GM12865 (cell line): ENCODE data around the gene C1orf159.
"Not testable (repeated sequence)": the region's sequence is repeated elsewhere in the genome, so short reads cannot be mapped to it uniquely, and the experiment has no call there.

Experiments used
- DNase-seq: peaks from one replicate; pipeline ENCODE4 v3.0.0; 2010; ENCODE audit warnings: low read depth
- H3K4me3 ChIP-seq: 2 replicates; pipeline ENCODE4 v1.5.1; 2011; ENCODE audit warnings: mild to moderate bottlenecking, low read depth, low read length, control low read depth
- CTCF ChIP-seq: IDR thresholded peaks from 2 replicates; pipeline ENCODE4 v1.5.1; 2011; ENCODE audit warnings: low read length, control low read depth, low read depth, inconsistent platforms; ENCODE audit not compliant: insufficient read depth; ENCODE audit errors: missing control alignments

The C1orf159 gene

GRCh38 chr1:1144122-1144842 lies 28.4 kb upstream of the C1orf159 start:
- DNase-seq: peak; percentile 65
- TF ChIP-seq CTCF: no peak
- H3K4me3 ChIP-seq: no peak overlapping the region

- TF ChIP-seq CTCF: no peak
- no peak overlapping the region for H3K4me3 ChIP-seq
- DNase-seq: no peak
Observed at GRCh38 chr1:1143636-1144035, 27.7 kb upstream of the C1orf159 start.

GRCh38 chr1:1142844-1143243 lies 27.0 kb upstream of the C1orf159 start:
- H3K4me3 ChIP-seq: no peak overlapping the region
- no peak for TF ChIP-seq CTCF
- DNase-seq: no peak

- not testable (repeated sequence) for H3K4me3 ChIP-seq, DNase-seq
Observed at GRCh38 chr1:1142352-1142751, 26.5 kb upstream of the C1orf159 start.

GRCh38 chr1:1141911-1142250 lies 26.0 kb upstream of the C1orf159 start:
- DNase-seq: no peak
- no peak for TF ChIP-seq CTCF
- H3K4me3 ChIP-seq: no peak overlapping the region

- no peak for TF ChIP-seq CTCF
- DNase-seq: no peak
- H3K4me3 ChIP-seq: no peak overlapping the region
Observed at GRCh38 chr1:1141244-1141910, 25.5 kb upstream of the C1orf159 start.

GRCh38 chr1:1140673-1141072 lies 24.8 kb upstream of the C1orf159 start:
- H3K4me3 ChIP-seq: no peak overlapping the region
- DNase-seq: no peak
- no peak for TF ChIP-seq CTCF
